Measurements from ENCODE around the gene MS4A3.

MS4A3 gene

DNA sequence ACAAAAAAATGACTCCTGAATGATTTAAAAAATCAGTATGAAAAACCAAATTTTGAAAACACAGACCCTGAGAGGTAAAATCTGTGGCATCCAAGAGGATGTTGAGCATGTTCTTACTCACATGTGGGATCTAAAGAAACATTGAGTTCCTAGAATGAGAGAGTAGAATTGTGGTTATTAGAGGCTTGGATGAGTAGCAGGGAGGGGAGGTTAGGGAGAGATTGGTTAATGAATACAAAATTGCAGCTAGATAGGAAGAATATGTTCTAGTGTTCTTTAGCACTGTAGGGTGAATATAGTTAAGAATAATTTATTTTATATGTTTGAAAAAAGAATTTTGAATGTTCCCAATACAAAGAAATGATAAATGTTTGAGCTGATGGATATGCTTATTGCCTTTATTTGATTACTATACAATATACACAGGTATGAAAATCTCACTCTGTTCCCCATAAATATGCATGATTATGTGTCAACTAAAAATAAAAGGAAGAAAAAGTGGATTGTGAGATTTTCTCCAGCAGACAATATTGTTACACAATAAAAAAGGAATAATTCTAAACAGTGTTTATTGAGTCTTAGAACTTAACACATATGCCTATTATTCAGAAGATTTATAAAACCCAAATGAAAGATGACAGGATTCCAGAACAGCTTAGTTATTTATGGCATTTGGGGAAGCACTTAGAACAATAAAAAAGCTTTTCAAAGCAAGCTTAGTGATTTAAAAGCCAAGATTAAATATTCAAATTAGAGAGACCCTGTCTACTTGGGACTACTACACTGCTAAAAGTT is 60.7 kb downstream of the MS4A3 start:
- no peak for DNase-seq (ENCODE audit: low spot score in 2 of 2)
- H3K4me1 Mint-ChIP-seq = no peaks in the 10 kb centered on the region
- H3K4me3 Mint-ChIP-seq = no peak overlapping the region
- no peak for ATAC-seq
- no peak overlapping the region for H3K27ac Mint-ChIP-seq
- H3K9me3 Mint-ChIP-seq = no peaks in the 10 kb centered on the region
- no peaks in the 10 kb centered on the region for H3K36me3 Mint-ChIP-seq

DNA sequence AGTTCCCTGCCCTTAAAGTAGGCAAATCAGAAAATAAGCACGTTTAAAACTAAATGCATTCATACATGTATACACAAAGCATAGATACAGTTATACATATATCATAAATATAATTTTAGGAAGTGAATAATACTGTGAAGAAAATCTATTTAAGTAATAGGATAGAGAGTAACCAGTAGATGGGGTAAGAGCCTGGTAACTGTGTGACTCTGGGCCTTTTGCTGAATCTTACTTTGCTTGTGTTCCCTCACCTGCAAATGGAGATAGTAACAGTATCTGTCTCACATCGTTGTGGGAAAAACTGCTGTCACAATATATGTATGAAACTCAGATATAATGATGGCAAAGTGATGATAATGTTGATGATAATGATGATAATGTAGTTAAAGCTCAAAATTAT is 61.9 kb downstream of the MS4A3 start:
- ATAC-seq = no peak
- H3K27ac Mint-ChIP-seq = no peak overlapping the region

DNA sequence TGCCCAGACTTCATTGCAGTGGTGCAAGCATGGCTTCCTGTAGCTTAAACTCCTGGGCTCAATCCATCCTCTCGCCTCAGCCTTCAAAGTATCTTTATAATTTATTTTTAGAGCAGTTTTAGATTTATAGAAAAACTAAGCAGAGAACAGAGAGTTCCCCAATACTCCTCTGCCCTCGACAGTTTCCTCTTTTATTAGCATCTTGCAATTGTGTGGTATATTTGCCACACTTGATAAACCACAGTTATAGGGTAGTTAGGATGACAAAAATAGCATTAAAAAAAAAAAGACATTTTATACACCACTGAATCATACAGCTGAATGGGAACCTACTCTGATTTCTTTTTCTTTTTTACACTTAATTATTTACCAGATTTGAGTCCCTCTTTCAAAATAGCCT is 63.2 kb downstream of the MS4A3 start:
- no peak for DNase-seq (ENCODE audit: low spot score in 2 of 2)
- Mint-ChIP-seq H3K27ac (no peak overlapping the region), H3K4me1 (no peaks in the 10 kb centered on the region), H3K36me3 (no peaks in the 10 kb centered on the region), H3K4me3 (no peak overlapping the region), H3K9me3 (no peaks in the 10 kb centered on the region)
- no peak for ATAC-seq

More for the DNA sequence above, 61.9 kb downstream of the MS4A3 start:
- Mint-ChIP-seq H3K4me3 (no peak overlapping the region), H3K36me3 (no peaks in the 10 kb centered on the region), H3K9me3 (no peaks in the 10 kb centered on the region), H3K4me1 (no peaks in the 10 kb centered on the region)
- no peak for DNase-seq (ENCODE audit: low spot score in 2 of 2)

Data from stimulated activated effector memory CD8-positive, alpha-beta T cell treated with anti-CD3 and anti-CD28 coated beads, Interleukin-12 subunit alpha, Interleukin-12 subunit beta, amount 100 ng/mL, for 72 hours (primary cell).